NCI-H2227 (cell line): ENCODE data around the gene TRAPPC2B.
"Not testable (repeated sequence)": the region's sequence is repeated elsewhere in the genome, so short reads cannot be mapped to it uniquely, and the experiment has no call there.

Experiments used
- DNase-seq: peaks from one replicate; lab custom pipeline; 2025; ENCODE audit not compliant: unreplicated experiment; lab: John Stamatoyannopoulos, UW

TRAPPC2B gene

GRCh38 chr19:57374179-57374578 is 10.8 kb downstream of the TRAPPC2B start:
- DNase-seq: no peak

GRCh38 chr19:57374647-57375046 is 11.3 kb downstream of the TRAPPC2B start:
- not testable (repeated sequence) for DNase-seq

- no peak for DNase-seq
Measured at GRCh38 chr19:57376151-57376550, 12.8 kb downstream of the TRAPPC2B start.

GRCh38 chr19:57377498-57378146 is 14.3 kb downstream of the TRAPPC2B start:
- DNase-seq: no peak

GRCh38 chr19:57380923-57381322 is 17.6 kb downstream of the TRAPPC2B start:
- no peak for DNase-seq

- DNase-seq: no peak
Measured at GRCh38 chr19:57382806-57383488, 19.6 kb downstream of the TRAPPC2B start.

- no peak for DNase-seq
Measured at GRCh38 chr19:57389194-57389729, 25.9 kb downstream of the TRAPPC2B start.

GRCh38 chr19:57389730-57390598 is 26.6 kb downstream of the TRAPPC2B start, which contains the start of gene ZNF548:
Gene ZNF548, plus strand, starts transcription at chr19:57389854. Its CDS starts 246 bp downstream, at chr19:57390100.
- peak; percentile 100 for DNase-seq

- DNase-seq: no peak
Measured at GRCh38 chr19:57395710-57396109, 32.4 kb downstream of the TRAPPC2B start.

- no peak for DNase-seq
Measured at GRCh38 chr19:57398868-57399267, 35.5 kb downstream of the TRAPPC2B start.

- DNase-seq: no peak
Measured at GRCh38 chr19:57403737-57404563, 40.6 kb downstream of the TRAPPC2B start.

GRCh38 chr19:57406516-57407123 is 43.3 kb downstream of the TRAPPC2B start:
- DNase-seq: peak; percentile 76

- peak; percentile 99 for DNase-seq
Measured at GRCh38 chr19:57410877-57411671, 47.7 kb downstream of the TRAPPC2B start, which contains the start of gene ZNF17. Gene ZNF17, plus strand, starts transcription at chr19:57411161. Its CDS starts 2,455 bp downstream, at chr19:57413616.
